Stimulated activated CD8-positive, alpha-beta memory T cell treated with anti-CD3 and anti-CD28 coated beads, Interleukin-15, amount 100 ng/mL, for 4 hours (primary cell): ENCODE data around the gene BICDL1.
"Not testable (repeated sequence)": the region's sequence is repeated elsewhere in the genome, so short reads cannot be mapped to it uniquely, and the experiment has no call there.

ENCODE experiments used
- DNase-seq, 2 donors: peaks; one replicate each; pipeline ENCODE4 v3.0.0-alpha.2; 2020; ENCODE audit warnings: low read depth in 2 of 2

BICDL1 gene

GRCh38 chr12:119988472-119989360 is at the start of gene BICDL1:
BICDL1 (plus strand) TSS chr12:119989236; CDS start chr12:119989869, 633 bp downstream.
- peak; percentile 96 to 98 for DNase-seq

GRCh38 chr12:119940897-119941296 is 48.1 kb upstream of the BICDL1 start:
- no peak for DNase-seq

- no peak for DNase-seq
These were observed 46.6 kb upstream of the BICDL1 start for GRCh38 chr12:119942386-119942785.

- DNase-seq: no peak
These were observed 42.8 kb upstream of the BICDL1 start for GRCh38 chr12:119946213-119946612.

- no peak for DNase-seq
These were observed 39.9 kb upstream of the BICDL1 start for GRCh38 chr12:119949145-119949544.

GRCh38 chr12:119949594-119949993 is 39.4 kb upstream of the BICDL1 start:
- no peak for DNase-seq

GRCh38 chr12:119956047-119956446 is 33.0 kb upstream of the BICDL1 start:
- DNase-seq: no peak

GRCh38 chr12:119957135-119957534 is 31.9 kb upstream of the BICDL1 start:
- no peak for DNase-seq

GRCh38 chr12:119959435-119959834 is 29.6 kb upstream of the BICDL1 start:
- no peak for DNase-seq

- no peak for DNase-seq
These were observed 24.9 kb upstream of the BICDL1 start for GRCh38 chr12:119964123-119964522.

GRCh38 chr12:119964929-119965328 is 24.1 kb upstream of the BICDL1 start:
- DNase-seq: no peak

- DNase-seq: no peak
These were observed 8.8 kb upstream of the BICDL1 start for GRCh38 chr12:119980242-119980641.

- not testable (repeated sequence) for DNase-seq
These were observed 8.3 kb upstream of the BICDL1 start for GRCh38 chr12:119980702-119981101.

- no peak for DNase-seq
These were observed 310 bp downstream of the BICDL1 start for GRCh38 chr12:119989361-119989730.

- peak; percentile 27 to 41 for DNase-seq
These were observed 820 bp downstream of the BICDL1 start for GRCh38 chr12:119989731-119990381.

GRCh38 chr12:119990382-119990874 is 1.4 kb downstream of the BICDL1 start:
- DNase-seq: no peak

GRCh38 chr12:119992129-119992705 is 3.2 kb downstream of the BICDL1 start:
- DNase-seq: no peak

GRCh38 chr12:119994892-119995658 is 6.0 kb downstream of the BICDL1 start:
- no peak for DNase-seq

GRCh38 chr12:119996417-119996816 is 7.4 kb downstream of the BICDL1 start:
- DNase-seq: no peak

- DNase-seq: no peak
These were observed 9.6 kb downstream of the BICDL1 start for GRCh38 chr12:119998471-119999245.

- no peak for DNase-seq
These were observed 11.5 kb downstream of the BICDL1 start for GRCh38 chr12:120000556-120000955.
